Liver (tissue), 3 donors: ENCODE results near the gene TRIM14.

Source experiments
- ATF3 ChIP-seq: IDR thresholded peaks from 2 replicates; pipeline ENCODE4 v1.6.1; 2016; ENCODE audit warnings: antibody characterized with exemption
- CTCF ChIP-seq: fragments of 150-350 bp; IDR thresholded peaks from 2 replicates; pipeline ENCODE4 v1.5.1; 2017; ENCODE audit warnings: improper control_type of control experiment, low read depth, low read length; ENCODE audit not compliant: missing input control
- EGR1 ChIP-seq, 2 donors: IDR thresholded peaks; 2 replicates each; pipeline ENCODE4 v1.6.1; 2016 to 2018; ENCODE audit warnings: antibody characterized with exemption in 2 of 2, low read depth in 2 of 2
- FOXA1 ChIP-seq: IDR thresholded peaks from 2 replicates; pipeline ENCODE4 v1.6.1; 2016; ENCODE audit warnings: antibody characterized with exemption
- GABPA ChIP-seq, 2 donors: IDR thresholded peaks in 1 of 2; conservative IDR thresholded peaks in 1 of 2; 2 replicates each; pipeline ENCODE4 v1.6.1; 2016; ENCODE audit warnings: antibody characterized with exemption in 2 of 2, mild to moderate bottlenecking in 1 of 2, moderate library complexity in 1 of 2
- HNF4A ChIP-seq, 2 donors: conservative IDR thresholded peaks; 2 replicates each; pipeline ENCODE4 v1.6.1; 2016; ENCODE audit warnings: antibody characterized with exemption in 2 of 2, mild to moderate bottlenecking in 2 of 2
- JUND ChIP-seq, 2 donors: IDR thresholded peaks; 2 replicates each; pipeline ENCODE4 v1.6.1; 2016; ENCODE audit warnings: antibody characterized with exemption in 2 of 2
- MAX ChIP-seq: IDR thresholded peaks from 2 replicates; pipeline ENCODE4 v1.6.1; 2016; ENCODE audit warnings: antibody characterized with exemption
- RAD21 ChIP-seq, 2 donors: IDR thresholded peaks; 2 replicates each; pipeline ENCODE4 v1.6.1; 2016; ENCODE audit warnings: antibody characterized with exemption in 2 of 2, mild to moderate bottlenecking in 2 of 2
- REST ChIP-seq: IDR thresholded peaks from 2 replicates; pipeline ENCODE4 v1.6.1; 2016; ENCODE audit warnings: antibody characterized with exemption, mild to moderate bottlenecking
- TAF1 ChIP-seq: conservative IDR thresholded peaks from 2 replicates; pipeline ENCODE4 v1.6.1; 2016; ENCODE audit warnings: antibody characterized with exemption, mild to moderate bottlenecking
- ZBTB33 ChIP-seq: IDR thresholded peaks from 2 replicates; pipeline ENCODE4 v1.6.1; 2016; ENCODE audit warnings: antibody characterized with exemption
- donor health status: healthy.
- donor health status: healthy.

- no peak for TF ChIP-seq CTCF
- TF ChIP-seq REST: no peak
- no peak for TF ChIP-seq TAF1
- no peak for TF ChIP-seq EGR1 (IDR thresholded peaks at IDR 0.05; ENCODE audit: low read depth in 2 of 2)
- TF ChIP-seq ATF3: no peak
- no peak for TF ChIP-seq MAX
- TF ChIP-seq ZBTB33: no peak
- no peak for TF ChIP-seq HNF4A (conservative IDR thresholded peaks at IDR 0.05)
- no peak for TF ChIP-seq JUND (IDR thresholded peaks at IDR 0.05)
- no peak for TF ChIP-seq GABPA (IDR thresholded peaks at IDR 0.05 in 1 of 2, conservative IDR thresholded peaks at IDR 0.05 in 1 of 2)
- TF ChIP-seq RAD21 (IDR thresholded peaks at IDR 0.05): no peak
- no peak for TF ChIP-seq FOXA1
Observed at GRCh38 chr9:98085058-98085457, 34.0 kb downstream of the TRIM14 start.
